Muscle layer of duodenum (tissue), 2 donors: ENCODE data around the gene DCT.
"Not testable (repeated sequence)": the region's sequence is repeated elsewhere in the genome, so short reads cannot be mapped to it uniquely, and the experiment has no call there.

Experiments used
- H3K27ac ChIP-seq: one replicate; pipeline ENCODE4 v1.7.0; 2013; ENCODE audit warnings: mild to moderate bottlenecking, low read length
- H3K27me3 ChIP-seq: one replicate; pipeline ENCODE4 v1.7.0; 2013; ENCODE audit warnings: low read depth, mild to moderate bottlenecking, control low read depth, low read length
- H3K36me3 ChIP-seq, 2 donors: one replicate each; pipeline ENCODE4 v1.7.0; 2013; ENCODE audit warnings: low read length in 2 of 2, control low read depth in 1 of 2, mild to moderate bottlenecking in 1 of 2; ENCODE audit not compliant: insufficient read depth in 2 of 2, control insufficient read depth in 1 of 2
- H3K4me1 ChIP-seq, 2 donors: one replicate each; pipeline ENCODE4 v1.7.0; 2013; ENCODE audit warnings: low read length in 2 of 2, mild to moderate bottlenecking in 2 of 2, control low read depth in 1 of 2, moderate library complexity in 1 of 2; ENCODE audit not compliant: insufficient read depth in 2 of 2, control insufficient read depth in 1 of 2
- H3K4me3 ChIP-seq, 2 donors: one replicate each; pipeline ENCODE4 v1.7.0; 2013; ENCODE audit warnings: low read length in 2 of 2, low read depth in 1 of 2, mild to moderate bottlenecking in 1 of 2
- H3K9me3 ChIP-seq, 2 donors: one replicate each; pipeline ENCODE4 v1.7.0; 2013; ENCODE audit warnings: low read length in 2 of 2, control low read depth in 1 of 2, mild to moderate bottlenecking in 1 of 2; ENCODE audit not compliant: control insufficient read depth in 1 of 2
- donor health status: healthy.

The DCT gene

GRCh38 chr13:94479616-94480015 is at the start of gene DCT:
TSS of gene DCT (minus strand) at chr13:94479682. CDS start at chr13:94479255, 427 bp downstream.
- H3K36me3 ChIP-seq = no peaks in the 10 kb centered on the region
- no peaks in the 10 kb centered on the region for H3K4me1 ChIP-seq
- no peaks in the 10 kb centered on the region for H3K27me3 ChIP-seq
- H3K27ac ChIP-seq = no peak within 1 kb of the TSS
- no peaks in the 10 kb centered on the region for H3K9me3 ChIP-seq
- H3K4me3 ChIP-seq = no peak within 1 kb of the TSS

- H3K4me3 ChIP-seq, H3K27ac ChIP-seq, H3K4me1 ChIP-seq, H3K9me3 ChIP-seq, H3K36me3 ChIP-seq, H3K27me3 ChIP-seq: not testable (repeated sequence)
Measured at GRCh38 chr13:94526956-94527355, 47.5 kb upstream of the DCT start.

GRCh38 chr13:94525781-94526180 is 46.3 kb upstream of the DCT start:
- Histone ChIP-seq H3K9me3 (no peaks in the 10 kb centered on the region), H3K27me3 (no peaks in the 10 kb centered on the region), H3K36me3 (no peaks in the 10 kb centered on the region)

GRCh38 chr13:94524407-94524806 is 44.9 kb upstream of the DCT start:
- H3K4me3 ChIP-seq = no peak overlapping the region
- H3K27me3 ChIP-seq = no peaks in the 10 kb centered on the region
- no peaks in the 10 kb centered on the region for H3K36me3 ChIP-seq
- no peaks in the 10 kb centered on the region for H3K4me1 ChIP-seq
- no peak overlapping the region for H3K27ac ChIP-seq
- H3K9me3 ChIP-seq = no peaks in the 10 kb centered on the region

More at GRCh38 chr13:94525781-94526180, 46.3 kb upstream of the DCT start:
- Histone ChIP-seq H3K4me3 (no peak overlapping the region), H3K27ac (no peak overlapping the region), H3K4me1 (no peaks in the 10 kb centered on the region)

GRCh38 chr13:94520001-94520400 is 40.5 kb upstream of the DCT start:
- Histone ChIP-seq H3K27me3 (no peaks in the 10 kb centered on the region), H3K27ac (no peak overlapping the region)

GRCh38 chr13:94516456-94516855 is 37.0 kb upstream of the DCT start:
- no peak overlapping the region for H3K27ac ChIP-seq
- no peak overlapping the region for H3K4me3 ChIP-seq
- no peaks in the 10 kb centered on the region for H3K9me3 ChIP-seq
- no peaks in the 10 kb centered on the region for H3K36me3 ChIP-seq
- H3K27me3 ChIP-seq = no peaks in the 10 kb centered on the region
- no peaks in the 10 kb centered on the region for H3K4me1 ChIP-seq

More at GRCh38 chr13:94520001-94520400, 40.5 kb upstream of the DCT start:
- H3K4me1 ChIP-seq = no peaks in the 10 kb centered on the region
- H3K9me3 ChIP-seq = no peaks in the 10 kb centered on the region
- H3K36me3 ChIP-seq = no peaks in the 10 kb centered on the region
- no peak overlapping the region for H3K4me3 ChIP-seq

GRCh38 chr13:94515911-94516310 is 36.4 kb upstream of the DCT start:
- no peaks in the 10 kb centered on the region for H3K9me3 ChIP-seq
- no peak overlapping the region for H3K4me3 ChIP-seq
- no peaks in the 10 kb centered on the region for H3K4me1 ChIP-seq
- H3K36me3 ChIP-seq = no peaks in the 10 kb centered on the region
- H3K27ac ChIP-seq = no peak overlapping the region
- H3K27me3 ChIP-seq = no peaks in the 10 kb centered on the region

GRCh38 chr13:94515374-94515773 is 35.9 kb upstream of the DCT start:
- Histone ChIP-seq H3K4me1 (no peaks in the 10 kb centered on the region), H3K27ac (no peak overlapping the region), H3K4me3 (no peak overlapping the region), H3K27me3 (no peaks in the 10 kb centered on the region), H3K9me3 (no peaks in the 10 kb centered on the region), H3K36me3 (no peaks in the 10 kb centered on the region)

GRCh38 chr13:94513026-94513425 is 33.5 kb upstream of the DCT start:
- no peaks in the 10 kb centered on the region for H3K4me1 ChIP-seq
- no peaks in the 10 kb centered on the region for H3K27me3 ChIP-seq
- H3K9me3 ChIP-seq = no peaks in the 10 kb centered on the region
- H3K27ac ChIP-seq = no peak overlapping the region
- H3K36me3 ChIP-seq = no peaks in the 10 kb centered on the region
- no peak overlapping the region for H3K4me3 ChIP-seq

- Histone ChIP-seq H3K27ac (no peak overlapping the region), H3K36me3 (no peaks in the 10 kb centered on the region), H3K4me3 (no peak overlapping the region), H3K9me3 (no peaks in the 10 kb centered on the region), H3K4me1 (no peaks in the 10 kb centered on the region), H3K27me3 (no peaks in the 10 kb centered on the region)
Measured at GRCh38 chr13:94505730-94506129, 26.2 kb upstream of the DCT start.

GRCh38 chr13:94503851-94504250 is 24.4 kb upstream of the DCT start:
- Histone ChIP-seq H3K9me3 (no peaks in the 10 kb centered on the region), H3K36me3 (no peaks in the 10 kb centered on the region), H3K27ac (no peak overlapping the region), H3K27me3 (no peaks in the 10 kb centered on the region), H3K4me3 (no peak overlapping the region), H3K4me1 (no peaks in the 10 kb centered on the region)

GRCh38 chr13:94498831-94499230 is 19.3 kb upstream of the DCT start:
- not testable (repeated sequence) for H3K4me1 ChIP-seq

More at GRCh38 chr13:94498831-94499230, 19.3 kb upstream of the DCT start:
- not testable (repeated sequence) for H3K27me3 ChIP-seq, H3K27ac ChIP-seq, H3K4me3 ChIP-seq, H3K9me3 ChIP-seq, H3K36me3 ChIP-seq
